Liver (tissue), 9 donors: ENCODE data around the gene DISC1. TPM values are rescaled to one million over a fixed set of nuclear protein-coding genes. Genes with fewer than 3 reads are reported as not detected.

Experiments
- DNase-seq: peaks from one replicate; pipeline ENCODE4 v3.0.0-alpha.2; 2017; ENCODE audit warnings: low spot score
- H3K27ac ChIP-seq, 2 donors: one replicate each; pipeline ENCODE4 v1.7.0; 2013; ENCODE audit warnings: inconsistent platforms in 2 of 2, low read length in 2 of 2, control low read depth in 1 of 2, low read depth in 1 of 2, mild to moderate bottlenecking in 1 of 2
- H3K27me3 ChIP-seq, 4 donors: one replicate each; pipeline versions ENCODE4 v1.6.1 to v1.7.0; 2013; ENCODE audit warnings: low read length in 3 of 4, inconsistent platforms in 1 of 4, mild to moderate bottlenecking in 1 of 4, moderate library complexity in 1 of 4; ENCODE audit not compliant: control insufficient read depth in 4 of 4, insufficient read depth in 4 of 4
- H3K36me3 ChIP-seq, 4 donors: one replicate each; pipeline versions ENCODE4 v1.6.1 to v1.7.0; 2013; ENCODE audit warnings: low read length in 3 of 4, mild to moderate bottlenecking in 3 of 4, low read depth in 1 of 4, moderate library complexity in 1 of 4; ENCODE audit not compliant: control insufficient read depth in 4 of 4, insufficient read depth in 3 of 4
- H3K4me1 ChIP-seq, 4 donors: one replicate each; pipeline versions ENCODE4 v1.6.1 to v1.7.0; 2013; ENCODE audit warnings: low read length in 3 of 4, mild to moderate bottlenecking in 3 of 4, moderate library complexity in 1 of 4; ENCODE audit not compliant: control insufficient read depth in 4 of 4, insufficient read depth in 4 of 4
- H3K4me3 ChIP-seq, 3 donors: one replicate each; pipeline versions ENCODE4 v1.6.1 to v1.7.0; 2013; ENCODE audit warnings: low read length in 3 of 3, control low read depth in 1 of 3, low read depth in 1 of 3, mild to moderate bottlenecking in 1 of 3
- H3K9ac ChIP-seq, 2 donors: one replicate each; pipeline ENCODE4 v1.7.0; 2013; ENCODE audit warnings: low read length in 2 of 2, mild to moderate bottlenecking in 2 of 2, moderate library complexity in 2 of 2, control low read depth in 1 of 2, low read depth in 1 of 2
- H3K9me3 ChIP-seq, 4 donors: one replicate each; pipeline versions ENCODE4 v1.6.1 to v1.7.0; 2013; ENCODE audit warnings: low read length in 3 of 4; ENCODE audit not compliant: control insufficient read depth in 4 of 4
- CTCF ChIP-seq: fragments of 150-350 bp; IDR thresholded peaks from 2 replicates; pipeline ENCODE4 v1.5.1; 2017; ENCODE audit warnings: improper control_type of control experiment, low read depth, low read length; ENCODE audit not compliant: missing input control
- EGR1 ChIP-seq, 2 donors: IDR thresholded peaks; 2 replicates each; pipeline ENCODE4 v1.6.1; 2016 to 2018; ENCODE audit warnings: antibody characterized with exemption in 2 of 2, low read depth in 2 of 2
- FOXA1 ChIP-seq: IDR thresholded peaks from 2 replicates; pipeline ENCODE4 v1.6.1; 2016; ENCODE audit warnings: antibody characterized with exemption
- FOXA2 ChIP-seq: IDR thresholded peaks from 2 replicates; pipeline ENCODE4 v1.6.1; 2016; ENCODE audit warnings: antibody characterized with exemption
- GABPA ChIP-seq, 2 donors: IDR thresholded peaks in 1 of 2; conservative IDR thresholded peaks in 1 of 2; 2 replicates each; pipeline ENCODE4 v1.6.1; 2016; ENCODE audit warnings: antibody characterized with exemption in 2 of 2, mild to moderate bottlenecking in 1 of 2, moderate library complexity in 1 of 2
- HNF4A ChIP-seq, 2 donors: conservative IDR thresholded peaks; 2 replicates each; pipeline ENCODE4 v1.6.1; 2016; ENCODE audit warnings: antibody characterized with exemption in 2 of 2, mild to moderate bottlenecking in 2 of 2
- JUND ChIP-seq, 2 donors: IDR thresholded peaks; 2 replicates each; pipeline ENCODE4 v1.6.1; 2016; ENCODE audit warnings: antibody characterized with exemption in 2 of 2
- NR2F2 ChIP-seq: IDR thresholded peaks from 2 replicates; pipeline ENCODE4 v1.6.1; 2016; ENCODE audit warnings: antibody characterized with exemption
- RAD21 ChIP-seq, 2 donors: IDR thresholded peaks; 2 replicates each; pipeline ENCODE4 v1.6.1; 2016; ENCODE audit warnings: antibody characterized with exemption in 2 of 2, mild to moderate bottlenecking in 2 of 2
- ZBTB33 ChIP-seq: IDR thresholded peaks from 2 replicates; pipeline ENCODE4 v1.6.1; 2016; ENCODE audit warnings: antibody characterized with exemption
- WGBS: extraction: QIAGEN DNeasy Blood & Tissue Kit; methylation state at CpG from one replicate; pipeline ENCODE4 v1.1.7; 2013; 5-methylcytosine and 5-hydroxymethylcytosine counted together
- polyA plus RNA-seq, 2 donors: library from polyadenylated mRNA; stranded (reverse) in 1 of 2; unstranded in 1 of 2; fragments of 200-250 nt in 1 of 2; fragments of >200 nt in 1 of 2; fragmentation: Nextera tagmentation in 1 of 2; extraction: Ambion mirVana in 1 of 2; gene quantifications; one replicate each; pipeline versions ENCODE4 v1.2.1 to v1.2.3, GENCODE V29; 2013 to 2015
- total RNA-seq, 2 donors: library from RNA; depleted of rRNA; stranded (reverse); fragments of >200 nt; gene quantifications; one replicate each; pipeline ENCODE4 v1.2.3, GENCODE V29; 2014
- TF ChIP-seq, protein P1 (sequence below): IDR thresholded peaks from 2 replicates; pipeline ENCODE4 v1.6.1; 2016; ENCODE audit warnings: antibody characterized with exemption
- TF ChIP-seq, protein P2 (sequence below): IDR thresholded peaks from 2 replicates; pipeline ENCODE4 v1.6.1; 2016; ENCODE audit warnings: antibody characterized with exemption
- donor health status: healthy.
- donor health status: healthy.
- donor health status: healthy.
- donor health status: healthy.
- donor health status: healthy.

The DISC1 gene
- total and polyA plus RNA-seq, 4 donors = 0.45 to 6.3 (median 2.3) TPM

GRCh38 chr1:231857609-231858135 lies 231.1 kb downstream of the DISC1 start:
- Histone ChIP-seq H3K36me3 (no peaks in the 10 kb centered on the region), H3K4me3 (no peak overlapping the region), H3K27ac (no peak overlapping the region), H3K4me1 (no peaks in the 10 kb centered on the region), H3K9ac (no peak overlapping the region), H3K27me3 (no peaks in the 10 kb centered on the region), H3K9me3 (no peaks in the 10 kb centered on the region)
- TF ChIP-seq EGR1 (IDR thresholded peaks at IDR 0.05; ENCODE audit: low read depth in 2 of 2) (no peak), JUND (IDR thresholded peaks at IDR 0.05) (no peak), NR2F2 (no peak), ZBTB33 (no peak), RAD21 (IDR thresholded peaks at IDR 0.05) (no peak), GABPA (IDR thresholded peaks at IDR 0.05 in 1 of 2, conservative IDR thresholded peaks at IDR 0.05 in 1 of 2) (no peak)
- TF ChIP-seq, protein P1, sequence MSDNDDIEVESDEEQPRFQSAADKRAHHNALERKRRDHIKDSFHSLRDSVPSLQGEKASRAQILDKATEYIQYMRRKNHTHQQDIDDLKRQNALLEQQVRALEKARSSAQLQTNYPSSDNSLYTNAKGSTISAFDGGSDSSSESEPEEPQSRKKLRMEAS = no peak
- TF ChIP-seq, protein P2, sequence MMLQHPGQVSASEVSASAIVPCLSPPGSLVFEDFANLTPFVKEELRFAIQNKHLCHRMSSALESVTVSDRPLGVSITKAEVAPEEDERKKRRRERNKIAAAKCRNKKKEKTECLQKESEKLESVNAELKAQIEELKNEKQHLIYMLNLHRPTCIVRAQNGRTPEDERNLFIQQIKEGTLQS = no peak
- no peak for DNase-seq
- WGBS = 91% methylated on average over 8 of the region's 8 CpGs

DNA sequence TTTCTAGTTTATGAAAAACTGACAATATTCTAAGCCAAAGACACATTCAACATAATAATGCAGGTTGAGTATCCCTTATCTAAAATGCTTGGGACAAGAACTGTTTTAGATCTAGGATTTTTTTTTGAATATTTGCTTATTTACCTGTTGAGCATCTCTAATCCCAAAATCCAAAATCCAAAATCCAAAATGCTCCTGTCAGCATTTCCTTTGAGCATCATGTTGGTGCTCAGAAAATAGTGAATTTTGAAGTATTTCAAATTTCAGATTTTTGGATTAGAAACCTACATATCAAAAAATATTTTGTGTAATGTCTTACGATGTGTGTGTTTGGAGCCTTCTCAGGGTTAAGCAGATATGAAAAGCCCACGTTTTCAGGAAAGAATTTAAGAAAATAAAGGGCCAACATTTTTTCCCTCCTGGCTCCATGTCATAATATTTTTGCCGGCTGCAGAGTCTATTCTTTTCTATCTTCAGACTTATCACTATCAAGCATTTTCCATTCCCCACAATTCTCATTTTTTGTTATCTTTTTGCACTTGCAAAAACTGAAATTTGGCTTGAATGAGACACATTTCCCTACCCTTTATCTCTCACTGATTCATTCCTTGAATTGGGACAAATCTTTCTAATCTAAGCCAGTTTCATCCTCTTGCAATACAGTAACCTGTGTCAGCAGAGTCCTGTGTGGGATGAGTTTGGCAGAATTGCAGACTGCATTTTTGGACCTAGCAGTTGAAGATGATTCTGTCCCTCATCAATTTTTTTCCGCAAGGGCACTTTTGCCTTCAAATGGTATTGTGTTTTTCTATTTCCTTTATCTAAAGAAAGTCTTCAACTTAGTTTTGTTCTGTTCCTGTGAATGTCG lies 233.9 kb downstream of the DISC1 start:
- no peaks in the 10 kb centered on the region for H3K9me3 ChIP-seq
- no peaks in the 10 kb centered on the region for H3K27me3 ChIP-seq
- DNase-seq = no peak
- H3K9ac ChIP-seq = no peak overlapping the region
- H3K27ac ChIP-seq = no peak overlapping the region
- no peak overlapping the region for H3K4me3 ChIP-seq
- TF ChIP-seq FOXA2 = no peak
- 72% methylated on average over 5 of the region's 5 CpGs for WGBS
- H3K4me1 ChIP-seq = no peaks in the 10 kb centered on the region
- H3K36me3 ChIP-seq = no peaks in the 10 kb centered on the region

DNA sequence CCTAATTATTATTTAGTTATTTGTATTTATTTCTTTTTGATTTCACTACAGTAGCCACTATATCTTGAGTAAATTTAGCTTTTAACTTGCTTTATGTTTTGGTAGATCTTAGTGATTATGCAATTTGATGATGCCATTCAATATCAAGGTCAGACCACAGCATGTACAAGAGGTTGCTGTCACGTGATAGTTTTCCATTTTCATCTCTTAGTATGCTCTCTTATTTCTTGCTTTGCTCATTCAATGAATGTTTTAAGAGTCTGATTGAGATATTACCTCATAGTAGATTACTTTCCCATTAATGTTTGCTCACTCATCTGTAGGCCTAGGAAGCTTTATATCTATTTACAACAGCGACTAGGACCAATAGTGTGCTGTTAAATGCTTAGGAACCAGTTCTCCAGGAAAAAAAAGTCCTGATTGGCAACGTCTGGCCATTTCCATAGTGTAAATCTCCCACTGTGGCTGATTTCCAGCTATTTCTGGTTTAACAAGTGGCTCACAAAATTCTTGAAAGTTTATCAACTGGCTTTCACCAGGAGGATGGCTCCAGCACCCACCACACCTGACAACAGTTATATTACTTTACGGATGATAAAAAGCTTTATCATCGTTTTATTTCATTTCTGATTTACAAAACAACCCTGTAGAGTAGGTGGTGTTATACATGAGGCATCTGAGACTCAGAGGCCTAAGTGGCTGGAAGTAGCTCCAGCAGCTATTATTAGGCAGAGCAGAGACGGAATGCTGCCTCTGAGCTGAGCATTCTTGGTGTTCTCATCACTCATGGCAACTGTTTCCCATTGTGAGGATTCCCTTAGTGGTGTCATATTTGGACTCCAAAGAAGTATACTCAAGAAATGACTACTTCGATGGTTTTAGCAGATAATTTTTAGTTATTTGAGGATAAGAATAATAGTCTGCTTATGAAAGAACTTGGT lies 235.2 kb downstream of the DISC1 start:
- Histone ChIP-seq H3K27me3 (no peaks in the 10 kb centered on the region), H3K27ac (no peak overlapping the region), H3K9ac (no peak overlapping the region), H3K4me1 (no peaks in the 10 kb centered on the region), H3K36me3 (no peaks in the 10 kb centered on the region), H3K4me3 (no peak overlapping the region), H3K9me3 (no peaks in the 10 kb centered on the region)
- TF ChIP-seq EGR1 (IDR thresholded peaks at IDR 0.05; ENCODE audit: low read depth in 2 of 2) (no peak), GABPA (IDR thresholded peaks at IDR 0.05 in 1 of 2, conservative IDR thresholded peaks at IDR 0.05 in 1 of 2) (no peak), CTCF (no peak), ZBTB33 (no peak), FOXA1 (no peak), RAD21 (IDR thresholded peaks at IDR 0.05) (no peak), HNF4A (conservative IDR thresholded peaks at IDR 0.05) (no peak)
- TF ChIP-seq, protein P1 = no peak
- TF ChIP-seq, protein P2 = no peak
- WGBS = 83% methylated on average over 7 of the region's 7 CpGs
- no peak for DNase-seq
